ENCODE results near the gene LDLRAD3.

Gene LDLRAD3

GRCh38 chr11:36088266-36088972, 144.6 kb downstream of the LDLRAD3 start:
- no peak for DNase-seq

DNA sequence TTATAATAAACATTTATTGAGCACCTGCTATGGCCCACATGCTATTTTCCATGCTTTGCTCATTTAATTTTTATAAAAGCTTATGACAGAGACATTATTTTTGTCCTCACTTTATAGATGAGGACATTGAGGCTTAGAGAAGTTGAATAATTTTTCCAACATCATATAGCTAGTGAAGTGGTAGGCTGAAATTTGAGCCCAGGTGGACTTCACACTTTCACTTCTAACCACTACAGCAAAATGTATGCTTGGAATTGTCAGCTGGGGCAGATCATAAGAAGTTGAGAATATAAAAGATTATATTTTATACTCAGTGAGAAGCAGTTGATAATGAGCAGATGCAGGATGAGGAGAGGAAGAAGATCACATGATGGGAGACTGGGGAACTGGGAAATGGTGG, 146.1 kb downstream of the LDLRAD3 start:
- DNase-seq = no peak

DNA sequence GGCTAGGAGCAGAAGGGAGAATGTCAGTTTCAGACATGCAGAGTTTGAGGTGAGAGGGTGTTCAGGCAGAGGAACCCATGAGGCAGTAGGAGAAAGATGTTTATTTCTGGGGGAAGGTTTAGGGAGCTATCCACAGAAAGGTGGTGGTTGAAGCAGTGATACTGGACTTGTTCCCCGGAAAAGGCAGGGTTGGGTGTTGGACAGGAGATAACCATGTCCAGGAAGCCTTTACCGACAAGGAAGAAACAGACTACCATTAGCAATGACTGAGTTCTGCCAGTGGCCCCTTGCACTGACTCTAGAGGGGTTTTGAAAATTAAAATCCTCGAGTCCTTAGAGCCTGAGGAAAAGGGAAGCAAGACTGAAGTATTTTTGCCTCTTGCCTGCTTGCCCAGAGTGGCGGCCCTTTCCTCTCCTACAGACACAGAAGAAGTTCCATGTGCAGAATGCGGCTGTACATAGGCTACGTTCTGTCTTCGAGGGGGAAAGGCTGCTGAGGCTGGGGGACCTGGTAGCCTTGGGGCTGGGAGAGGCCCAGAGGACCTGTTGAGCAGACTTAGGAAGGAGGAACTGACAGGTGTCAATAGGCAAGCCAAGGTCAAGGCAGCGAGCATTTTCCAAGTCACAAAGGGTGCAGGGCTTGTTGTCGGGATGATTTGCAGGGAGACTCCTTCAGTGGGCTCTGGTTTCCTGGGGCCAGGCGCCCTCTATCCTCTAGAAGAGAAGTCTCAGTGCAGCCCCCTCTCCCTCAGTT, 146.7 kb downstream of the LDLRAD3 start:
- DNase-seq = no peak

GRCh38 chr11:36091256-36091811, 147.5 kb downstream of the LDLRAD3 start:
- no peak for DNase-seq

DNA sequence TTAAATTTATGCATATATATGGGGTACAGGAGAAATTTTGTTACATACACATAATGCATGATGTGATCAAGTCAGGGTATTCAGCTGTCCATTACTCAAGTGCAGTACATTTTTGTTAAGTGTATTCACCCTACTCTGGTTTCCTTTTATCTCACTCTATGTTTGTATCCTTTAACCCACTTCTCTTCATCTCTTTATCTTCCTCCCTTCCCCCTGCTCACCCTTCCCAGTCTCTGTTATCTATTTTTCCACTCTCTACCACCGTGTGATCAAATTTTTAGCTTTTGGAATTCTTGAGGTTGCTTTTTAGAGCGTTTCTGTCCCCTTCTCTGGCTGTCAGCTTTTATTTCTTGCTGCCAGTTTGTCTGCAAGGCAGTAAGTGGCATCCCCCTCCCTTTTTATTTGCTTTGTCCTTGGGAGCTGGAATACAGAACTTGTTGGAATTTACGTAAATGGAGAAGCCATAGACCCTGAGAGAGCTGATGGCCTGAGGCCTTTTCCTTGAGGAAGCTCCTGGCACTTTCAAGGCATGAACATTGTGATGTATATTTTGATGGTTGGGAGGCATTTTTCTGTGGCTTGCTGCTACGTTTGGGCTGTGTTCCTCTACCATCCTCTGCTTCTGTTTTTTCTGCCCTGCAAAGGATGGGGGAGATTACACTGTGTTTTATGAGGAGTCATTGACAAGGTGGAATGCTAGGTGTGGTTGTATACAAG, 148.6 kb downstream of the LDLRAD3 start:
- DNase-seq = no peak

DNA sequence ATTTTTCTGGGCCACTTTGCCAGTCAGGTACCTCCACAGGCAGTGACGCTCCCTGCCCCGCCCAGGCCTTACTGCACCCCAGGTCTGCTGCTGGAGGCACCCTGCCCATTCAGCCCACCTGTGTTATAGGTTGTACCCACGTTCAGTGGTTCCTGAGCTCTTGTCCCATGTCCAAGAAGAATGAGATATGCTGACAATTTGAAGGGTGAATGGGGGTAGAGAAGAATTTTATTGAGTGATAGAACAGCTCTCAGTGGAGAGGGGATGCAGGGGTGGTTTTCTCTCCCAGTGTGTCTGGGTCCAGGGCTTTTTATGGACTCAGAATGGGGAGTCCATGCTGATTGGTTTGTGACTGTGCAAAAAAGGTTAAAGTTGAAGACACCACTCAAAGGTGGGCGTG, 149.7 kb downstream of the LDLRAD3 start:
- no peak for DNase-seq

GRCh38 chr11:36094164-36094563, 150.3 kb downstream of the LDLRAD3 start:
- DNase-seq = no peak

DNA sequence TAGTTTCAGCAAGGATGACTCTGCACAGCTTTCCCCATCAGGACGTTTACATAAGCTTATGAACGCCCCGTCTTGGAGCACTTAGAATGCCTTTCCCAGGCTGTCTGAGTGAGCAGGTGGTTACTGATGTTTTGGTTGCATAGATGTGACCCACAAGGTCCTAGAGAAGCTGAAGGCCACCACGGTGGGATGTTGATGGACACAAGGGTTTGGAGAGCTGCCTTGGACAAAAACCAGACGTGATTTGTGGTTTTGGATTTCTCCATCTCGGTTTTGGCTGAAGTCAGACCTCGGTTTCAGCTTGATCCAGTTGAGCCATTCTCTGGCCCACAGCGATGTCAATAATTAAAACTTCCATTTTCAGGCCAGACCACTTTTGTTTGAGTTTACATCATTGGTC, 151.9 kb downstream of the LDLRAD3 start:
- DNase-seq = no peak

DNA sequence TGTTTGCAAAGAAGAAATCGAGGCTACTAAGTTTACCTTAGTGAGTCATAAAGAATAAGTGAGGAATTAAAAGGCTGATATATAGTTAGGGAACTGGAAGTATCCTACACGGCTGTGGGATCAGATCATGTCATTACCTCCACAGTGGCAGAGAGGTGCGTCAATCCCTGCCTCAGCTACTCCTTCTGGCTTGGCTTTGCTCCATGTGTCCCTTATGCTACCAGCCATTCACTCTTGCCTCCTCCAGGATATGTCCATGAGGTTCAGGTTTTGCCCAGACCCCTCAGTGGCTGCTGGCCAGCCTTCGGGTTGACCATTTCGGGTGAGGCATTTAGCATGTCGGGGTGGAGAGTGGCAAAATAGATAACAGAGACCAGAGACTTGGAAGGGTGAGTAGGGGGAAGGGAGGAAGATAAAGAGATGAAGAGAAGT, 153.4 kb downstream of the LDLRAD3 start:
- DNase-seq = no peak

DNA sequence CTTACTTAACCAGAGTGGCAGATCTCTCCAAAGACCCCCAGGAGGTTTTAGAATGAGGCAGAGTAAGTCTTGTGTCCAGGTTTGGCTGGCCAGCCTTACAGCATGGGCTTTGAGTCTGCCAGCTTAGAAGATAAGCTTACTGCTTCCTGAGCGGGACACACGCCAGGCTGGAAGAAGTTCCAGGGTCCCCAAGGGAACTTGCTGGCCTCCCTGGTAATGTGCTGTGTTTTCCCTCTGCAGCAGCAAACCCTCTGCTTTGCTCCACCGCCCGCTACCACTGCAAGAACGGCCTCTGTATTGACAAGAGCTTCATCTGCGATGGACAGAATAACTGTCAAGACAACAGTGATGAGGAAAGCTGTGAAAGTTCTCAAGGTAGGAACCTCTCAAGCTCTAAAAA, 154.2 kb downstream of the LDLRAD3 start:
- no peak for DNase-seq

DNA sequence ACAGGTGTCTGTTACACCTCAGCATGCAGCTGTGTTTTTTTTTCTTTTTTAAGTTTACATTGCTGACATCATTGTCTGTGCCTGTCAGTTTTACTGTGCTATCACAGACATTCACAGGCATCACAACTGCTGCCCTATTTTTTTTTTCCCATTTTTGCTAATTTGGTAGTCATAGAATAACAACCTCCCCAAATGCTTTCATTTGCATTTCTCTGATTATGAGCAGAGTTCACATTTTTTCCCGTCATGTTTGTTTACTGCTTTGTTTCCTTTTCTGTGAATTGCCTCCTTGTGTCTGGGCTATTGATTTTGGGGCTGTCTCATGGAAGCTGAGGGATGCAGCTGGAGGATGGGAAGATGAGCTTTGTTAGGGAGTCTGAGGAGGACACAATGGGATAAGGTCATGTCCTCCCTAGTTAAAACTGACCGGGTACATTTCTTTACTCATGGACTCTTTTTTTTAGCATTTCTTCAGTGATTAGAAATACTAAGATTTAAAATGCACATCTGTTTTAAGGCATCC, 155.1 kb downstream of the LDLRAD3 start:
- no peak for DNase-seq

- no peak for DNase-seq
Measured at GRCh38 chr11:36101466-36101865, 157.6 kb downstream of the LDLRAD3 start.

DNA sequence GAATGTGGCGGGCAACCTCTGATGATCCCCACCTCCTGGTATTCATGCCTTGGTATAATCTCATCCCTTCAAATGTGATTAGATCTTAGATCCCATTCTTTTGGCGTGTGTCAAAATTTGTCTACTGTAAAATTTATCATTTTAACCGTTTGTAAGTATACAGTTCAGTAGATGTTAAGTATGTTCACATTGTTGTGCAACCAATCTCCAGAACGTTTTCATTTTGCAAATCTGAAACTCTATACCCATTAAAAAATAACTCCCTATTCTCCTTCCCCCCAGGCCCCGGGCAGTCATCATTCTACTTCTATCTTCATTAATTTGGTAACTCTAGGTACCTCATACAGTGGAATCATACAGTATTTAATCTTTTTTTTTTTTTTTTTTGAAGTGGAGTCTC, 159.0 kb downstream of the LDLRAD3 start:
- no peak for DNase-seq

DNA sequence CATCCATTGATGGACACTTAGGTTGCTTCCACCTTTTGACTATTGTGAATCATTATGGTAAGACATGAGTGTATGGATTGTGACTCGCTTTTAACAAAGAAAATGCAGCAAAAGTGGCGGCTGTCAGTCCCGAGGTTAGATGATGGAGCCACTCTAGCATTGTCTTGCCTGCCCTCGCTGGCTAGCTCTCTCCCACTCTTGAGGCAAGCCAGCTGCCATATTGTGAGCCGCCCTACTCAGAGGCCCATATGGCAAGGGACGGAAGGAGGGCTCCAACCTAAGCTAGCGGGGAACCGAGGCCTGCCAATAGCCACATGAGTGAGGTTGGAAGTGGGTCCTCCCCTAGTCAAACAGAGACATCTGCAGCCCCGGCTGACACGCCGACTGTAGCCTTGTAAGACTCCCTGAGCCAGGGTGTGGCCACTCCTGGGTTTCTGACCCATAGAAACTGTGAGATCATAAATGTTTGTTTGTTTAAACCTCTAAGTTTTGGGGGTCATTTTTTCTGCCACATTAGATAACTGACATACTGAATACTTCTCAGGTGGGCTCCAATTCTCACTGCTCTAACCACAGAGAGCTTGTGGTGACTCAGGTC, 160.2 kb downstream of the LDLRAD3 start:
- no peak for DNase-seq

DNA sequence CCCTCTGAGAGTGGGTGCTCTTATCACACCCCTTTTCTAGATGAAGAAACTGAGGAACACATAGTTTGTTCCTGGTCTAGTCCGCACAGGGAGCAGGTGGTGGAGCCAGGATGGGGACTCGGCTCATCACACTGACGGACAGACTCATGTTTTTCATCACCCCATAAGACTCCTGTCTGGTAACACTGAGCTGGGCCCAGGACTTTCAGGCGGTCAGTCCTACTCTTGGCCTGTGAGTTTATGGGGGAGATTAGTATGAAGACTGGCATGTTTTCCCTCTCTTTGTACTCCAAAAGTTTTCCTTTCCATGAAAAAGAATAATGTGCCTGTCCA, 160.8 kb downstream of the LDLRAD3 start:
- no peak for DNase-seq

DNA sequence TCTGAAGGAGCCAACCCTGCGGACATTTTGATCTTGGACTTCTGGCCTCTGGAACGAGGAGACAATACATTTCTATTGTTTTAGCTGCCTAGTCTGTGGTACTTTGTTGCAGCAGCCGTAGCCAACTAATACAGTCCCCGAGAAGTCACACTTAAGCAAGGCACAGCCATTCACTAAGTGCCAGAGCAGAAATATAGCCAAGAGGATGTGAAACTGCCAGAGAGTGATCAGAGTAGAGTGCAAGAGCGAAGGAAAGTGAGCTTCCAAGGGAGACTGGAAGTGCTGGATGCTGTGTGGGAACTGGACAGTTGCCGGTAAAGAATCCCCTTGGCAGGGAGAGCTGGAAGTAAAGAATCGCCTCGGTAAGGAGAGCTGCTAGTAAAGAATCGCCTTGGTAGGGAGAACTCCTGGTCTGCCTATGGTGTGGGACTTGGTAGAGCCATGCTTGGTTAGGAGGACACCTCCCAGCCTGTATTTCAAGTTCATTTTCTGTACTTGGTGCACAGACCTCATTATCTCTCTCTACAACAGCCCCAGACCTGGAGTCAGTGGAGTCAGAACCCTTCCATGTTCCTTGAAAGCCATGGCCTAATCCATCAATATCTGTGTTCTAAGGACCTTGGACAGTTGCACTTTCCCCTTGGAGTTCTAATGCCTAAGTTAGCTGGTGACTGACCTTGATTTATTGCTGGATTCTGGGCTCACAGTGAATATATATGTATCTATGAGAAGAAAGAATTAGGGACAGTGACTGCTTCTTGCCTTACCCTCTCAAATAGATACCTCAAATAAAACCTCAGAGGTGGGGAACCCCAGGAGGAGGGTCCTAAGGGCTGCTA, 162.1 kb downstream of the LDLRAD3 start:
- no peak for DNase-seq

DNA sequence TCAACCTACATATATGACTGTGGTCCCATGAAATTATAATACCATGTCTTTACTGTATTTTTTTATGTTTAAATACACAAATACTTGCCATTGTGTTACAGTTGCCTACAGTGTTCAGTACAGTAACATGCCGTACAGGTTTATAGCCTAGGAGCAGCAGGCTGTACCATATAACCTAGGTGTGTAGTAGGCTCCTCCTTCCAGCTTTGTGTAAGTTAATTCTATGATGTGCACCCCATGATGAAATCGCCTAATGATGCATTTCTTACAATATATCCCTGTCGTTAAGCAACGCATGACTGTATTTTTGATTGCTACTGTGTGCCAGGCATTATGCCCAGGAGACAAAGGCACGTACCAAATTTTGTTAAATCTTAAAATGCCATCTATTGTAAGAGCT, 163.7 kb downstream of the LDLRAD3 start:
- DNase-seq = no peak

DNA sequence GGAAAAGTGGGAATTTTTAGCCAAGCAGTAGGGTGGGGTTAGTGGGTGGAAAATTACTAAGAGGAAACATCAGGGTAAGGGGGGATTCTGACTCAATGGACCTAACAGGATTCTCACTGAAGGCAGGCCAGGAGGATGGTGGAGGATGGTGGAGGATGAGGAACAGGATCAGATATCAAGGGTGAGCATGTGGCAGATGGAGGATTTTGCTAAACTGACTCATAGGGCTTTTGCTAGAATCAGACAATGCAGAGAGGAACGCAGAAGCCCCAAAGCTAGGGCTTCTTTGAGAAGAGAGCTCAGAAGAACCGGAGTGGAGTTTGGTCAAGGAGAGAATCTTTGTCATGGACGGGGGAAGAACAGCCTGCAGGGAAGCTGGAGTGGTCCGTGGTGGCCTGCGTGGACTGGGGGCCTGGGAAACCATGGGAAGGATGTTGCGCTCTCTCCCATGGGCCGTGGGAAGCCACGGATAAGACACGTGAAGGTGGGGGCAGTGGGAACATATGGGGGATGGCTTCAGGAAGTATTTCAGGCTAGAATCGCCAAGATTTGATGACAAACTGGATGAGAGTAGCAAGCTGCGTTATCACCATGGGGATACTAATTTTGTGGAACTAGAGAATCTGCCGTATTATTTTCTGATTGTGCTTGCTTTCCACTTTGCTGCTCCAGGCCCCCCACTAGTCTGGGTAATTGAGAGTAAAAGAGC, 165.2 kb downstream of the LDLRAD3 start:
- no peak for DNase-seq

DNA sequence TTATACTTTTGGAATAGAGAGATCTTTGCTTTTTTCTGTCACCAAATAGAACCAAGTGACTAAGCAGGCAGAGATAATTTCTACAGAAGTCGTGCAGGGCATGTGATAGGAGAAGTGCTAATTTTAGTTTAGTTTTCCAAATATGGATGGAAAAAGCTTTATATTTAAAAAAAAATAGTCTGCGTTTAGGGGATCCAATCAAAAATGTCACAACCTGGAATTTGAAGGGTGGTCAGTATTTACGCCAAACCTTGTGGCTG, 165.7 kb downstream of the LDLRAD3 start:
- DNase-seq = no peak

DNA sequence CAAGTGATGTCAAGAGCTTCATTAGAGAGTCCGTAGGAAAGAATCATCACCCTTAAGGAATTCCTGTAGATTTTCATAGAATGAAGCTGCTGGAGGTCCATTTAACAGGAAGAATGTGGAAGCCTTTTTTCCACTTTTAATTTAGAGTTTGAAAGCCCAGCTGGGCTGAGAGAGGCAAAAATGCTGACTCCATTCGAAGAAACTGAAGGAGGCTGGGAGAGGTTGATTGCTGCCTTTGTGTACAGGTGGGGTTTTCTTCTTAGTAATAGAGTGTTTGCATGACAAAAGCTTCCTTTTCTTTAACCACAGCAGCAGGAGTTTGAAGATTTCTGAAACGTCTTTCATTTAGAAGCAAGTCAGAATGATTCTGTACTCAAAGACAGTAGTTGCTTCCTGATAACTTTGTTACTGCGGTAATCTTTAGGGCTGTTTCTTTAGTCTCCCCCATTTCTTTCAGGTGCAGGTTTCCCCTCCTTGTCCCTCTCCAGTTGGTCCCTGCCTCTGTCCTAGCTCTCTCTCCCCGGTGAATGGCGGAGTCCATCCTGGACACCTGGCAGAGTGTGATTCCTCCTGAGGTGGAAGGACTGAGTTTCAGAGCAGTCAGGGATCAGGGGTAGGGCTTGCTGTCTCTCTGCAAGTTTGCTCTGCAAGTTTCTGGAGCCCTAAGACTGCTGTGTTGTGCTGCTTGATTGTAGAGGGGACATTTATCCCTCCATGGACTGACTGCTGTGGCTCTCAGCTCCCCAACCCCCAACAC, 166.2 kb downstream of the LDLRAD3 start:
- DNase-seq = no peak

Data from NCI-H1092 (cell line).